COLO668 (cell line): Measurements from ENCODE around the gene PKN3.
A peak's percentile ranks its signal among the peaks of the same experiment; 100 is the strongest.
"Not testable (repeated sequence)": the region's sequence is repeated elsewhere in the genome, so short reads cannot be mapped to it uniquely, and the experiment has no call there.

Source experiments
- DNase-seq: peaks from one replicate; lab custom pipeline; 2025; ENCODE audit not compliant: unreplicated experiment; lab: John Stamatoyannopoulos, UW

Gene PKN3

GRCh38 chr9:128690684-128691034 lies 11.6 kb upstream of the PKN3 start:
- DNase-seq = no peak

- not testable (repeated sequence) for DNase-seq
Measured at GRCh38 chr9:128693738-128694137, 8.6 kb upstream of the PKN3 start.

GRCh38 chr9:128694344-128694743 lies 8.0 kb upstream of the PKN3 start:
- no peak for DNase-seq

GRCh38 chr9:128696923-128697707 lies 5.2 kb upstream of the PKN3 start:
- no peak for DNase-seq

GRCh38 chr9:128699096-128699795 lies 3.1 kb upstream of the PKN3 start:
- DNase-seq = not testable (repeated sequence)

- DNase-seq = no peak
Measured at GRCh38 chr9:128701227-128701854, 962 bp upstream of the PKN3 start.

- DNase-seq = peak; percentile 31
Measured at GRCh38 chr9:128702949-128703615, 779 bp downstream of the PKN3 start.

- DNase-seq = no peak
Measured at GRCh38 chr9:128703616-128704355, 1.5 kb downstream of the PKN3 start.

GRCh38 chr9:128704356-128704670 lies 2.0 kb downstream of the PKN3 start:
- DNase-seq = no peak

GRCh38 chr9:128705051-128705965 lies 3.0 kb downstream of the PKN3 start:
- no peak for DNase-seq

- no peak for DNase-seq
Measured at GRCh38 chr9:128706045-128706444, 3.7 kb downstream of the PKN3 start.

- no peak for DNase-seq
Measured at GRCh38 chr9:128706671-128707381, 4.5 kb downstream of the PKN3 start.

- no peak for DNase-seq
Measured at GRCh38 chr9:128707446-128707845, 5.1 kb downstream of the PKN3 start.

- no peak for DNase-seq
Measured at GRCh38 chr9:128712451-128713410, 10.4 kb downstream of the PKN3 start.

GRCh38 chr9:128713411-128713780 lies 11.1 kb downstream of the PKN3 start:
- no peak for DNase-seq

GRCh38 chr9:128713941-128714573 lies 11.8 kb downstream of the PKN3 start:
- DNase-seq = no peak

GRCh38 chr9:128714586-128715435 lies 12.5 kb downstream of the PKN3 start:
- DNase-seq = no peak
